IMR-90 (cell line): ENCODE results near the gene CCDC33.

Experiments used
- NFE2L2 ChIP-seq: fragments of 150-350 bp; IDR thresholded peaks from 2 replicates; pipeline ENCODE4 v1.6.1; 2016; ENCODE audit warnings: low read depth, mild to moderate bottlenecking, low read length
- RAD21 ChIP-seq: IDR thresholded peaks from 2 replicates; pipeline ENCODE4 v1.6.1; 2012; ENCODE audit warnings: low read length, improper control_type of control experiment
- RFX5 ChIP-seq: IDR thresholded peaks from 2 replicates; pipeline ENCODE4 v1.8.0; 2012; ENCODE audit warnings: low read depth, mild to moderate bottlenecking, low read length, moderate library complexity
- TF ChIP-seq, protein P1 (sequence below): conservative IDR thresholded peaks from 2 replicates; pipeline ENCODE4 v1.5.1; 2012; ENCODE audit warnings: mild to moderate bottlenecking, low read depth, low read length, improper control_type of control experiment
- TF ChIP-seq, protein P2 (sequence below): fragments of 150-350 bp; IDR thresholded peaks from 2 replicates; pipeline ENCODE4 v1.6.1; 2017; ENCODE audit warnings: mild to moderate bottlenecking, antibody characterized with exemption, low read length, low read depth

DNA sequence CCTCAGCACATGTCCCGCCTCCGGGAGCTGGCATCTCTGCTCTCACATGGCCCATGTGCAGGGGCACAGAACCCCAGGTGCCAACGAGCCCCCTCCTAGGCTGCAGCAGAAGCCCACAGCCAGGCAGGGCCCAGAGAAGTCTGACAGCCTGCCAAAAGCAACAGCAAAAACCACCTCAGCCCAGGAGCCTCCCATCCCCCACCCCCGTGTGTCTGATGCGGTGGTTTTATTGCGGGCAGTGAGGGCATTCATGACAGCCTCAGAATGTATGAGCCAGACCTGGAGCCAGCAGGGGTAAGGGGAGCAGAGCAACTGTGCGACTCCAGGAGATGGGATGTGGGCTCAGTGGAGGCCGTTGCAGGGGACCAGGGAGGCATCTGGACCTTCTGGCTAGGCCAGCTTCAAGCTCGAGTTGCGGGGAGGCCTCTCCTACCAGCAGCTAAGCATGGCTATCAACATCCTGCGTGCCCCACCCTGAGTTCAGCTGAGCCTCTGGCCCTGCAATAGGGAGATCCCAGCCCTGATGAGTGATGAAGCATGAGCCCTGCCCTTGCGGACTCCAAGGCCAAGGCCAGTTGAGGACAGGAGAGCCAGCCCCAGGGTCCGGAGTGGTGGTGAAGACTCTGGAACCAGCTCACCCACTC, 78.8 kb downstream of the CCDC33 start:
- TF ChIP-seq, protein P1, sequence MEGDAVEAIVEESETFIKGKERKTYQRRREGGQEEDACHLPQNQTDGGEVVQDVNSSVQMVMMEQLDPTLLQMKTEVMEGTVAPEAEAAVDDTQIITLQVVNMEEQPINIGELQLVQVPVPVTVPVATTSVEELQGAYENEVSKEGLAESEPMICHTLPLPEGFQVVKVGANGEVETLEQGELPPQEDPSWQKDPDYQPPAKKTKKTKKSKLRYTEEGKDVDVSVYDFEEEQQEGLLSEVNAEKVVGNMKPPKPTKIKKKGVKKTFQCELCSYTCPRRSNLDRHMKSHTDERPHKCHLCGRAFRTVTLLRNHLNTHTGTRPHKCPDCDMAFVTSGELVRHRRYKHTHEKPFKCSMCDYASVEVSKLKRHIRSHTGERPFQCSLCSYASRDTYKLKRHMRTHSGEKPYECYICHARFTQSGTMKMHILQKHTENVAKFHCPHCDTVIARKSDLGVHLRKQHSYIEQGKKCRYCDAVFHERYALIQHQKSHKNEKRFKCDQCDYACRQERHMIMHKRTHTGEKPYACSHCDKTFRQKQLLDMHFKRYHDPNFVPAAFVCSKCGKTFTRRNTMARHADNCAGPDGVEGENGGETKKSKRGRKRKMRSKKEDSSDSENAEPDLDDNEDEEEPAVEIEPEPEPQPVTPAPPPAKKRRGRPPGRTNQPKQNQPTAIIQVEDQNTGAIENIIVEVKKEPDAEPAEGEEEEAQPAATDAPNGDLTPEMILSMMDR, result no peak
- TF ChIP-seq RAD21 (no peak), NFE2L2 (no peak), RFX5 (no peak)
- TF ChIP-seq, protein P2, sequence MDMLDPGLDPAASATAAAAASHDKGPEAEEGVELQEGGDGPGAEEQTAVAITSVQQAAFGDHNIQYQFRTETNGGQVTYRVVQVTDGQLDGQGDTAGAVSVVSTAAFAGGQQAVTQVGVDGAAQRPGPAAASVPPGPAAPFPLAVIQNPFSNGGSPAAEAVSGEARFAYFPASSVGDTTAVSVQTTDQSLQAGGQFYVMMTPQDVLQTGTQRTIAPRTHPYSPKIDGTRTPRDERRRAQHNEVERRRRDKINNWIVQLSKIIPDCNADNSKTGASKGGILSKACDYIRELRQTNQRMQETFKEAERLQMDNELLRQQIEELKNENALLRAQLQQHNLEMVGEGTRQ, result no peak
